ENCODE measurements around the gene DMAP1.

The DMAP1 gene

DNA sequence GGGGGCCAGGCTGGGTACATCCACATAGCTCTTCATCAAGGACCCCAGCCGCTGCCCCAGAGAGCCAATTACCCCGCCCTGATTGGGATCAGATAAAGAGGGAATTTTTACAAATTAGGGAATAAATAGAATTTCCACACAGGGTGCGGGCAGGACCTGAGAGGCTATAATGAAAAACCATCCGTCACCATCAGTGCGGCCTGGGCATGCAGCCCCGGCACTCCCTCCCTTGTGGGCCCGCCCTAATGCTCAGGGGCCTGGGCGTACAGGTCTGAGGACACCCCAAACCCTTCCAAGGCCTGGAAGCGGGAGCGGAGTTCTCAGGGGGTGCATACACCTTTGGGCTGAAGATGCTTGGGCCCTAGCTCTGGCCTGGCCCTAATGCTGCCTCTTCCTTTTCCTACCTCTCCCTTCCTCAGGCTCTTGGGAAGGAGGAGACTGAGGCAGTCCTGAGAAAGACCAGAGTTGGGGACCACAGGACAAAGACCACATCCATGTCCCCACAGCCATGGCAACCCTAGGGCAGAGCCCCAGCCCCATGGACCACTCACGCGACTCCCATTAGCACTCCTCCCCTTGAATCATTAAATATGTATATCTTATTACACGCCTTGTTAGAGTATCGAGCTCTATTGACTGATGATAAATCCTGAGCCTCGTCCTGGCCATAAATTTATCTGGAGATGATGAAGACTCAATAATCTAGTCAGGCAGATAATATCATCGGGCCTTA lies 16.3 kb downstream of the DMAP1 start:
- no peak overlapping the region for H3K4me3 ChIP-seq (ENCODE audit: insufficient read length, low read depth)
- peaks cover 42% of the 10 kb centered on the region for H3K36me3 ChIP-seq (ENCODE audit: insufficient read depth, insufficient read length, low read length)
- H3K9me3 ChIP-seq (ENCODE audit: insufficient read depth, low read length): peaks cover 53% of the 10 kb centered on the region

GRCh38 chr1:44230796-44231195 lies 17.5 kb downstream of the DMAP1 start:
- peaks cover 41% of the 10 kb centered on the region for H3K9me3 ChIP-seq (ENCODE audit: insufficient read depth, low read length)
- TF ChIP-seq SUZ12 (IDR thresholded peaks at IDR 0.05; ENCODE audit: extremely low read depth, insufficient read depth, insufficient read length) (no peak), YY1 (IDR thresholded peaks at IDR 0.05; ENCODE audit: insufficient read depth, insufficient read length) (no peak), ZNF274 (IDR thresholded peaks at IDR 0.05; ENCODE audit: low read depth, low read length) (no peak)
- H3K4me3 ChIP-seq (ENCODE audit: insufficient read length, low read depth): no peak overlapping the region
- no peaks in the 10 kb centered on the region for H3K27me3 ChIP-seq (ENCODE audit: insufficient read depth, insufficient read length)
- no peaks in the 10 kb centered on the region for H3K4me1 ChIP-seq (ENCODE audit: insufficient read depth, insufficient read length)
- no peak for DNase-seq (ENCODE audit: low read depth, low spot score)
- H3K9ac ChIP-seq (ENCODE audit: insufficient read length, low read depth): no peak overlapping the region
- peaks cover 38% of the 10 kb centered on the region for H3K36me3 ChIP-seq (ENCODE audit: insufficient read depth, insufficient read length, low read length)

More for the DNA sequence above, 16.3 kb downstream of the DMAP1 start:
- H3K27me3 ChIP-seq (ENCODE audit: insufficient read depth, insufficient read length): no peaks in the 10 kb centered on the region
- no peak for DNase-seq (ENCODE audit: low read depth, low spot score)
- H3K4me1 ChIP-seq (ENCODE audit: insufficient read depth, insufficient read length): no peaks in the 10 kb centered on the region
- no peak for TF ChIP-seq ZNF274 (IDR thresholded peaks at IDR 0.05; ENCODE audit: low read depth, low read length)
- TF ChIP-seq YY1 (IDR thresholded peaks at IDR 0.05; ENCODE audit: insufficient read depth, insufficient read length): no peak
- no peak for TF ChIP-seq SUZ12 (IDR thresholded peaks at IDR 0.05; ENCODE audit: extremely low read depth, insufficient read depth, insufficient read length)
- H3K9ac ChIP-seq (ENCODE audit: insufficient read length, low read depth): no peak overlapping the region

- TF ChIP-seq YY1 (IDR thresholded peaks at IDR 0.05; ENCODE audit: insufficient read depth, insufficient read length) (no peak), SUZ12 (IDR thresholded peaks at IDR 0.05; ENCODE audit: extremely low read depth, insufficient read depth, insufficient read length) (no peak), ZNF274 (IDR thresholded peaks at IDR 0.05; ENCODE audit: low read depth, low read length) (no peak)
- peaks cover 41% of the 10 kb centered on the region for H3K36me3 ChIP-seq (ENCODE audit: insufficient read depth, insufficient read length, low read length)
These were observed 20.3 kb downstream of the DMAP1 start for GRCh38 chr1:44233593-44233992.

GRCh38 chr1:44235808-44236207 lies 22.5 kb downstream of the DMAP1 start:
- Histone ChIP-seq H3K4me1 (ENCODE audit: insufficient read depth, insufficient read length) (peaks cover 25% of the 10 kb centered on the region), H3K4me3 (ENCODE audit: insufficient read length, low read depth) (no peak overlapping the region), H3K36me3 (ENCODE audit: insufficient read depth, insufficient read length, low read length) (peaks cover 30% of the 10 kb centered on the region), H3K9ac (ENCODE audit: insufficient read length, low read depth) (no peak overlapping the region), H3K27me3 (ENCODE audit: insufficient read depth, insufficient read length) (no peaks in the 10 kb centered on the region), H3K9me3 (ENCODE audit: insufficient read depth, low read length) (no peaks in the 10 kb centered on the region)
- no peak for DNase-seq (ENCODE audit: low read depth, low spot score)
- TF ChIP-seq YY1 (IDR thresholded peaks at IDR 0.05; ENCODE audit: insufficient read depth, insufficient read length): no peak

More at GRCh38 chr1:44233593-44233992, 20.3 kb downstream of the DMAP1 start:
- no peak overlapping the region for H3K9ac ChIP-seq (ENCODE audit: insufficient read length, low read depth)
- H3K4me1 ChIP-seq (ENCODE audit: insufficient read depth, insufficient read length): peaks cover 10% of the 10 kb centered on the region
- peaks cover 13% of the 10 kb centered on the region; the same call in 1 of the 2 replicates for H3K9me3 ChIP-seq (ENCODE audit: insufficient read depth, low read length)
- H3K4me3 ChIP-seq (ENCODE audit: insufficient read length, low read depth): no peak overlapping the region
- no peaks in the 10 kb centered on the region for H3K27me3 ChIP-seq (ENCODE audit: insufficient read depth, insufficient read length)
- no peak for DNase-seq (ENCODE audit: low read depth, low spot score)

GRCh38 chr1:44236490-44237272 lies 23.4 kb downstream of the DMAP1 start:
- DNase-seq (ENCODE audit: low read depth, low spot score): no peak
- Histone ChIP-seq H3K9ac (ENCODE audit: insufficient read length, low read depth) (no peak overlapping the region), H3K27me3 (ENCODE audit: insufficient read depth, insufficient read length) (no peaks in the 10 kb centered on the region), H3K4me1 (ENCODE audit: insufficient read depth, insufficient read length) (peaks cover 32% of the 10 kb centered on the region), H3K9me3 (ENCODE audit: insufficient read depth, low read length) (no peaks in the 10 kb centered on the region), H3K4me3 (ENCODE audit: insufficient read length, low read depth) (no peak overlapping the region), H3K36me3 (ENCODE audit: insufficient read depth, insufficient read length, low read length) (peaks cover 24% of the 10 kb centered on the region)
- TF ChIP-seq YY1 (IDR thresholded peaks at IDR 0.05; ENCODE audit: insufficient read depth, insufficient read length) (no peak), SUZ12 (IDR thresholded peaks at IDR 0.05; ENCODE audit: extremely low read depth, insufficient read depth, insufficient read length) (no peak), ZNF274 (IDR thresholded peaks at IDR 0.05; ENCODE audit: low read depth, low read length) (no peak)

- Histone ChIP-seq H3K9ac (ENCODE audit: insufficient read length, low read depth) (peak overlapping the region; percentile 71), H3K4me1 (ENCODE audit: insufficient read depth, insufficient read length) (peaks cover 42% of the 10 kb centered on the region), H3K27me3 (ENCODE audit: insufficient read depth, insufficient read length) (no peaks in the 10 kb centered on the region), H3K36me3 (ENCODE audit: insufficient read depth, insufficient read length, low read length) (peaks cover 28% of the 10 kb centered on the region), H3K9me3 (ENCODE audit: insufficient read depth, low read length) (no peaks in the 10 kb centered on the region), H3K4me3 (ENCODE audit: insufficient read length, low read depth) (no peak overlapping the region)
- DNase-seq (ENCODE audit: low read depth, low spot score): peak; percentile 71
- TF ChIP-seq YY1 (IDR thresholded peaks at IDR 0.05; ENCODE audit: insufficient read depth, insufficient read length) (no peak), SUZ12 (IDR thresholded peaks at IDR 0.05; ENCODE audit: extremely low read depth, insufficient read depth, insufficient read length) (no peak), ZNF274 (IDR thresholded peaks at IDR 0.05; ENCODE audit: low read depth, low read length) (no peak)
These were observed 24.6 kb downstream of the DMAP1 start for GRCh38 chr1:44237721-44238457.

DNA sequence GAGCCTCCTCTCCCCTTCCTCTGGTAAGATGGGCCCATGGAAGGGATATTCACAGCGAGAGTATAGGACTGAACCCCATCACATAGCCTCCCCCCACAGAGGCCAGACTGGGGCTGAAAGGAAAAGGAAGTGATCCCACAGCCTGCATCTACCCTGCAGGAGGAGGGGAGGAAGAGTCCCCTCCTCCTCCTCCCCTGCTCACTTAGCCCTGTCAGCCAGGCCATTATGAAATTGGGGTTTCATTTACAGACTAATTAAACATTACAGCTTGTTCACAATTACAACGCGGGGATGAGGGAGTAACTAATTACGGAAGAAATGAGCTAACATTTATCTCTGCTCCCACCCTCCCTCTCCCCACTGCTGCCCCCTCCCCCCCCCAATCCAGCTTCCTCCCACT lies 25.4 kb downstream of the DMAP1 start:
- peak overlapping the region; percentile 34 for H3K9ac ChIP-seq (ENCODE audit: insufficient read length, low read depth)
- no peak for DNase-seq (ENCODE audit: low read depth, low spot score)
- TF ChIP-seq YY1 (IDR thresholded peaks at IDR 0.05; ENCODE audit: insufficient read depth, insufficient read length): no peak
- H3K27me3 ChIP-seq (ENCODE audit: insufficient read depth, insufficient read length): no peaks in the 10 kb centered on the region
- no peak overlapping the region for H3K4me3 ChIP-seq (ENCODE audit: insufficient read length, low read depth)
- H3K4me1 ChIP-seq (ENCODE audit: insufficient read depth, insufficient read length): peaks cover 45% of the 10 kb centered on the region
- H3K36me3 ChIP-seq (ENCODE audit: insufficient read depth, insufficient read length, low read length): peaks cover 35% of the 10 kb centered on the region
- H3K9me3 ChIP-seq (ENCODE audit: insufficient read depth, low read length): no peaks in the 10 kb centered on the region
